Thoracic aorta endothelial cell (primary cell): Measurements from ENCODE around the gene TMCO6. TPM values are rescaled to one million over a fixed set of nuclear protein-coding genes. Genes with fewer than 3 reads are reported as not detected.

Source experiments
- total RNA-seq: library from RNA; depleted of rRNA; stranded (reverse); fragments of >200 nt; gene quantifications from 2 replicates; pipeline ENCODE4 v1.2.3, GENCODE V29; 2012

Gene TMCO6
- total RNA-seq = 21.3 and 49.0 TPM in 2 replicates

DNA sequence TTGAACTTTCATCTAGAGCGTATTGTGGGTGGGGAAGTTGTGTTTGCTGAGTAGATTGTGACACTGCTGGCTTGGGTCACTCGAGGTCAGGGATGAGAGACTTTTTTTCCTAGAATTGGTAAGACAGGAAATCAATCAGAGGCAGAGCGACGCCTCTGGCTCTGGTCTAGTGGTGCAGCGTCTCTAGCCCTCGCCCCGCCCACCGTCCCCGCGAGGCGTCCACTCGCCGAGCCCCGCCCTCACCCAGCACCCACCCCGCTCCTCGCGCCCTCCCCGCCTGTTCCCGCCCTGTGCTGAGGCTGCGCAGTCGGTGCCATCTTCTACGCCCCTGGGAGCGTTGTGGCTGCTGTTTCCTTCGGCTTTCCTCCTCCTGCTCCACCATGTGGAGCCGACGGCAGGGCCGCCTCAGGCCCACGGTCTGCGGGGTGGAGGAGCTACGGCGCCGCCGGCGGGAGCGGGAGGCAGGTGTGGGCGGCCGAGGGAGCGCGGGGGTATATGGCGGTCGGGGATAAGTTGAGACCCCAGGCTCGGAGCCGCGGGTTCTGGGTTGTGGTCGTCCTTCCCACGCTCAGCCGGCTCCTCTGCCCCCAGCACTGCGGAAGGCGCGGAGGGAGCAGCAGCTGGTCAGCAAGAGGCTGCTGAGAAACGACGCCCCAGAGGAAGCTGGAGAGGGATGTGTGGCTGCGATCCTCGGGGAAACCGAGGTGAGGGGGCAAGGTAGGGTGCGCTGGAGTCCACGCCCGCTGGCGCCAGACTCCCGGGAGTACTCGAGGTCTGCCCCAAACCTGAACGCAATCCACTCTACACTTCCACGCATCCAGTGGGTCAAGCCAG, at the start of gene TMCO6:
Gene TMCO6 (plus strand): TSS at position 304 of the 834 bp plus-strand sequence. CDS start 77 bp downstream, at position 381.

DNA sequence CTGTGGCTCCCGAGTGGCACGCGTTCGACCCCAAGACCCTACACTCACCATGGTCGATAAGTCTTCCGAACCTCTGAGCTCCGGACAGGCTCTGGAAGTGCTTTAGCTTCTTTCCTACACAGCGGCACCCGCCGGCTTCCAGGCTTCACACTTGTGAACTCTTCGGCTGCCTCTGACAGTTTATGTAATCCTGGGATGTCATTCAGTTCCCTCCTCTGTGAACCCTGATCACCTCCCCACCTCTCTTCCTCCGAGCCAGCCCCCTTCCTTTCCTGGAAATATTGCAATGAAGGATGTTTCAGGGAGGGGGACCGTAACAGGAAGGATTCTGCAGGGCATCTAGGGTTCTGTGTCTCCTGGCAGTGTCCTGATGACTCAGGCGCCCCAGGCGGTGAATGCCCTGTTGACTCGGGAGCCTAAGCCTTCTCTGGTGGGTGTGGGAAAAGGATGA, 6.2 kb upstream of the TMCO6 start, which contains the start of gene CD14:
Gene CD14 (minus strand): TSS at position 155 of the 451 bp plus-strand sequence. CDS start 104 bp downstream, at position 51.

DNA sequence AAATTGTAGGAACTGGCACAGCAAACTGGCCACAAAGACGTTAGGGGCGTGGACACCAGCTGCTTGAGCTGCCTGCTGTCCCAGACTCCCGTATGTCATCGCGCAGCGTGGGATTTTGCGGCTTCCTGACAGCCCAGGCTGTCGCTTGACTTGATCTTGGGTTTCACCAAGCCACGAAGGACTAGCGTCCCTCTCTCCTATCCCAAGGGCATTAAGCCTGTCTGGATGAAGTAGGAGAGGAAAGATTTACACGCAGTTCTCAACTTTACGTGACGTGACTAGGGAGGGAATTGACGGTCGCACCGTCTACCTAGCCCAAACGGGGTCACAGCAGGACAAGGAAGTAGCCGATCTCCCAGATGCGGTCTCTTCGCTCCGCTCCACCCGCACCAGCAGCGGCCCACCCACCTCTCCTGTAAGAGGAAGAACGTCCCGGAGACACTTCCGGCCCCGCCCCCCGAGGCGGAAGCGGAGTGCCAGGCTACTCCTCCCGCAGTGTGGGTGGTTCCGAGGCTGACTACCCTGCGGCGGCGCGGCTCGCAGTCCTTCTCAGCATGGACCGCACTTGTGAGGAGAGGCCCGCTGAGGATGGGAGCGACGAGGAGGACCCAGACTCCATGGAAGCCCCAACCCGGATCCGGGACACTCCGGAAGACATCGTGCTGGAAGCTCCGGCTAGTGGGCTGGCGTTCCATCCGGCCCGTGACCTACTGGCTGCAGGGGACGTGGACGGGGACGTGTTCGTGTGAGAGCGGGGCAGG, 25.3 kb downstream of the TMCO6 start, which contains the start of gene WDR55:
Gene WDR55 (plus strand): TSS at position 546 of the 761 bp plus-strand sequence. CDS start 9 bp downstream, at position 555.

DNA sequence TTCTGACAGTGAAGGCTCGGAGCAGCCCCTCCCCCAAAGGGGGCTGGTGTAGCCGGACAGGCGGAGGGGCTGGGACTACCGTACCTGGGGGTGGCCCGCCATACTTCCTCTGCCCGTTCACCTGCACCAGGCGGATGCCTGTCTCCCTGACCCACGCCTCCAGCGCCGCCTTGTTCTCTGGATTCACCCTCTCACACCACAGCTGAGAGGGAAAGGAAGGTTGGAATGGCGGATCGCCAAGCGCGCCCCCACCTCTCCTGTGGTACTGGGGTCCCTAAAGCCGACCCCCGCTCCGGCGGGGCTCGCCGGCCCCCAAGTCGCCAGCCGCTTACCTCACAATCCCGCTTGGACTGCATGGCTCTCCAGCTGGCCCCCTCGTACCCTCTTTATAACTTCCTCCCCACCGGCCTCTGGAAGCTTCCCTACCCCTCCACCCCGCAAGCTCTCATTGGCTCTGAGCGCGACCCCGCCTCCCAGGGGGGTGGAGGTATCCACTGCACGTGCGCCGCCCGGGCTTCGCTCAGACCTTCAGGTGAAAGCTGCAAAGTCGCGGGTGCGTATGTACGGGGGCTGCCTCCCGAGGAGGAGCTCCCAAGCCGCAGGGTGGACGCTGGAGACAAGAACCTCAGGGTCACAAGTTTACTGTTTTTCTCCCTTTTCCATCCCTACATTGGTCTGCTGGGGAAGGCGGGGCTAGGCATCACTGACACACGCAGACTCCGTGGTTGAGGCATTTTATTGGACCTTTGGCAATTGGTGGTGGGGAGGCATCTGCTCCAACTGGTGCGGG, 34.1 kb downstream of the TMCO6 start, which contains the start of gene DND1:
Gene DND1 (minus strand): TSS at position 390 of the 790 bp plus-strand sequence. CDS start 34 bp downstream, at position 356.

GRCh38 chr5:140690941-140691924, 52.0 kb downstream of the TMCO6 start, which contains the start of the genes HARS1 and HARS2:
HARS1 (minus strand) TSS chr5:140691370; CDS start chr5:140691304, 66 bp downstream.
HARS2 (plus strand) TSS chr5:140691455; CDS start chr5:140691649, 194 bp downstream.

Other genes with a start within 250 kb of the TMCO6 start
- gene ANKHD1, start 237.6 kb upstream of the TMCO6 start, total RNA-seq = 94.7 and 111 TPM in 2 replicates
- gene EIF4EBP3, start 91.8 kb upstream of the TMCO6 start, total RNA-seq = 0.53 and 1.7 TPM in 2 replicates
- gene SRA1, start 82.0 kb upstream of the TMCO6 start, total RNA-seq = 20.5 and 25.5 TPM in 2 replicates
- gene APBB3, start 74.9 kb upstream of the TMCO6 start, total RNA-seq = 5.6 and 6.1 TPM in 2 replicates
- gene SLC35A4, start 74.6 kb upstream of the TMCO6 start, total RNA-seq = 28.6 and 34.2 TPM in 2 replicates
- 0.14 and 0.40 TPM in 2 replicates for gene CD14, start 6.3 kb upstream of the TMCO6 start, total RNA-seq
- gene NDUFA2, start 8.2 kb downstream of the TMCO6 start, total RNA-seq = 30.3 and 31.0 TPM in 2 replicates
- 105 and 117 TPM in 2 replicates for gene IK, start 8.4 kb downstream of the TMCO6 start, total RNA-seq
- 25.3 and 26.6 TPM in 2 replicates for gene WDR55, start 25.5 kb downstream of the TMCO6 start, total RNA-seq
- gene DND1, start 34.1 kb downstream of the TMCO6 start, total RNA-seq = 0.43 and 0.53 TPM in 2 replicates
- gene HARS1, start 51.9 kb downstream of the TMCO6 start, total RNA-seq = 72.0 and 73.0 TPM in 2 replicates
- 33.2 and 34.8 TPM in 2 replicates for gene HARS2, start 52.0 kb downstream of the TMCO6 start, total RNA-seq
- 33.0 and 40.3 TPM in 2 replicates for gene ZMAT2, start 61.0 kb downstream of the TMCO6 start, total RNA-seq
- gene PCDHA1, start 146.7 kb downstream of the TMCO6 start, total RNA-seq = not detected in 2 replicates
- under 0.01 TPM in 1 of 2 replicates, not detected in the other for gene PCDHA2, start 155.4 kb downstream of the TMCO6 start, total RNA-seq
- 0.13 and 0.14 TPM in 2 replicates for gene PCDHA3, start 161.6 kb downstream of the TMCO6 start, total RNA-seq
- gene PCDHA4, start 167.6 kb downstream of the TMCO6 start, total RNA-seq = 0.22 and 0.27 TPM in 2 replicates
- under 0.01 and 0.07 TPM in 2 replicates for gene PCDHA5, start 182.2 kb downstream of the TMCO6 start, total RNA-seq
- 0.13 and 0.22 TPM in 2 replicates for gene PCDHA6, start 188.5 kb downstream of the TMCO6 start, total RNA-seq
- 0.07 and 0.40 TPM in 2 replicates for gene PCDHA7, start 194.8 kb downstream of the TMCO6 start, total RNA-seq
- under 0.01 TPM in 2 replicates for gene PCDHA8, start 201.7 kb downstream of the TMCO6 start, total RNA-seq
- under 0.01 and 0.07 TPM in 2 replicates for gene PCDHA9, start 208.9 kb downstream of the TMCO6 start, total RNA-seq
- 0.07 and 0.27 TPM in 2 replicates for gene PCDHA10, start 216.4 kb downstream of the TMCO6 start, total RNA-seq
- under 0.01 TPM in 1 of 2 replicates, not detected in the other for gene PCDHA11, start 229.5 kb downstream of the TMCO6 start, total RNA-seq
- under 0.01 TPM in 1 of 2 replicates, not detected in the other for gene PCDHA12, start 235.9 kb downstream of the TMCO6 start, total RNA-seq
- gene PCDHA13, start 242.7 kb downstream of the TMCO6 start, total RNA-seq = not detected in 2 replicates